ENCODE measurements around the gene PI4K2A.

Gene PI4K2A

DNA sequence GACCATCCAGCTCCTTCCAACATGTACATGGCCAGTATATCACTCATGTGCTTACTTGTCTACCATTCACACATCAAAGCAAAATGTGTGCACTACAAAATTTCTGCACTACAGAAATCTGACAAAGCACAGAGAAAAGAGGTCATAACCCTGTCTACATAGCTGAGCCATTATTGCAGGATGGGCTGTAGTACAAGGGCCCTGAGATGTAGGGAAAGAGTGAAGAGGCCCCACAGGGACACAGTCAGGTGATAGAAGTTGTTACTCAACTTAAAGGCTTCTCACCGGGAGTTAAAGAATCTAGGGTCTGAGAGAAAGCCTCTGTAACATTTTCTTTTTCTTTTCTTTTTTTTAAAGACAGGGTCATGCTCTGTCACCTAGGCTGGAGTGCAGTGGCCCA, 29.1 kb downstream of the PI4K2A start:
- H3K23ac ChIP-seq (ENCODE audit: low read depth, low read length, poor library complexity) = no peak overlapping the region
- H2BK120ac ChIP-seq (ENCODE audit: low read depth, low read length) = no peak overlapping the region
- H3K4ac ChIP-seq (ENCODE audit: low read length) = no peak overlapping the region
- no CpG with 5 or more reads among the region's 1 CpG for WGBS, 2 donors (ENCODE audit: extremely low coverage in 2 of 2, insufficient read length in 2 of 2, insufficient replicate concordance in 1 of 2)
- H2BK5ac ChIP-seq (ENCODE audit: low read length) = no peak overlapping the region
- no peaks in the 10 kb centered on the region for H3K79me1 ChIP-seq (ENCODE audit: low read depth, low read length)
- H3K9me3 ChIP-seq (replicated peaks in 1 of 2; ENCODE audit: control insufficient read depth in 2 of 2, insufficient read depth in 1 of 2, low read depth in 1 of 2, low read length in 2 of 2) = no peaks in the 10 kb centered on the region
- no peak overlapping the region for H2AFZ ChIP-seq (ENCODE audit: low read length)
- no peak for DNase-seq (ENCODE audit: low spot score)
- peaks cover 0 to 2% (median 0%) of the 10 kb centered on the region in 3 experiments for H3K27me3 ChIP-seq (ENCODE audit: control insufficient read depth in 3 of 3, insufficient read depth in 3 of 3, low read depth in 1 of 3, low read length in 3 of 3)
- H3K4me3 ChIP-seq (ENCODE audit: low read length in 2 of 2) = no peak overlapping the region
- H3K4me1 ChIP-seq (ENCODE audit: control insufficient read depth in 2 of 2, insufficient read depth in 1 of 2, low read depth in 1 of 2, low read length in 2 of 2) = no peaks in the 10 kb centered on the region
- H3K36me3 ChIP-seq (replicated peaks in 1 of 2; ENCODE audit: control insufficient read depth in 2 of 2, insufficient read depth in 2 of 2, low read length in 2 of 2) = peaks cover 30 to 85% of the 10 kb centered on the region in 2 donors
- no peak overlapping the region for H3K18ac ChIP-seq (ENCODE audit: low read length)
- H2BK15ac ChIP-seq (ENCODE audit: low read length) = no peak overlapping the region
- no peak overlapping the region for H3K4me2 ChIP-seq (ENCODE audit: insufficient read depth, low read length, poor library complexity, severe bottlenecking)
- no peak overlapping the region for H2AK5ac ChIP-seq (ENCODE audit: low read depth, low read length)
- H4K91ac ChIP-seq (ENCODE audit: low read depth, low read length, poor library complexity) = no peak overlapping the region
- no peak overlapping the region for H3K14ac ChIP-seq (ENCODE audit: low read length)
- H3K27ac ChIP-seq (replicated peaks; ENCODE audit: low read length) = no peak overlapping the region
- no peak overlapping the region for H3K9ac ChIP-seq (ENCODE audit: low read depth, low read length, poor library complexity)
- no peak overlapping the region for H2BK12ac ChIP-seq (ENCODE audit: low read length)
- no peak overlapping the region for H4K8ac ChIP-seq (ENCODE audit: low read depth, low read length)

DNA sequence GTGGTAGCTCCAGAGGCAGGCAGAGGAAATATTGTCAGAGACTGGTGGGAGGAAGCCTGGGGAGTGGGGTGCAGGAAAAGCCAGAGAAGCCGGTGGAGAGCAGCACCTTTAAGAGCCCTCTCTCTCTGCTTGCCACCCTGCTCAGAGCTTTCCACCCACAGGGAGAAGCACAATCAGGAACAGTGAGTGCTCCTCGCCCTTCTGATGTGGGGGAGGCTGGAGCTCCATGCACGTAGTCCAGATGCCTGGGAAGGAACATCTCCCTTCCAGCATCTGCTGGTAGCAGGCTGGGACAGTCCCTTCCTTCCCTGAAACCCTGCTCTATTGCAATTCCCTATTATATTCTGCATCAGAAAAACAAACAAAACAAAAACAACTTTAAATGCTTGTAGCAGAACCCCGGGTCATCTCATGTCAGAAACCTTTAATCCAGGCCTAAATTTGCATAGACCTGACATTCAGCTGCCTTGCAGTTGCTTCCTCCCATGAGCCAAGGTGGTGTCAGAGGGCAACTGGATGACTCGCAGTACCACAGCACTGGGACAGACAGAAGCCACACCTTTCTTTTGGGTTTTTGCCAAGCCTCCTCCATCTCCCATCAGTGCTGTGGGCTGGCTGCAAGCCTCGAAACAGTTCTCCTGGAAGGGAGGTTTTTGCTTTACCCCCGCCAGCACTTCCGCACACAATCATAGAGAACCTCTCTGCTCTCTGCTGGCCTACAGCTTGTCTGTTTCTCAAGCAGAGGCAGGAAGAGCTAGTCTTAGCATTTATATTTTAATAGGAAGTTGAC, 33.5 kb downstream of the PI4K2A start:
- Histone ChIP-seq H3K4ac (ENCODE audit: low read length) (no peak overlapping the region), H2BK12ac (ENCODE audit: low read length) (no peak overlapping the region), H3K27me3 (ENCODE audit: control insufficient read depth in 3 of 3, insufficient read depth in 3 of 3, low read depth in 1 of 3, low read length in 3 of 3) (no peaks in the 10 kb centered on the region), H3K79me1 (ENCODE audit: low read depth, low read length) (no peaks in the 10 kb centered on the region), H3K14ac (ENCODE audit: low read length) (no peak overlapping the region), H4K91ac (ENCODE audit: low read depth, low read length, poor library complexity) (no peak overlapping the region), H3K4me3 (ENCODE audit: low read length in 2 of 2) (no peak overlapping the region), H4K8ac (ENCODE audit: low read depth, low read length) (no peak overlapping the region), H2BK5ac (ENCODE audit: low read length) (no peak overlapping the region), H3K18ac (ENCODE audit: low read length) (no peak overlapping the region), H3K9ac (ENCODE audit: low read depth, low read length, poor library complexity) (no peak overlapping the region), H2AK5ac (ENCODE audit: low read depth, low read length) (no peak overlapping the region), H2BK120ac (ENCODE audit: low read depth, low read length) (no peak overlapping the region), H3K4me1 (ENCODE audit: control insufficient read depth in 2 of 2, insufficient read depth in 1 of 2, low read depth in 1 of 2, low read length in 2 of 2) (no peaks in the 10 kb centered on the region), H2AFZ (ENCODE audit: low read length) (no peak overlapping the region), H3K36me3 (replicated peaks in 1 of 2; ENCODE audit: control insufficient read depth in 2 of 2, insufficient read depth in 2 of 2, low read length in 2 of 2) (peaks cover 33 to 78% of the 10 kb centered on the region in 2 donors), H3K27ac (replicated peaks; ENCODE audit: low read length) (no peak overlapping the region), H2BK15ac (ENCODE audit: low read length) (no peak overlapping the region), H3K9me3 (replicated peaks in 1 of 2; ENCODE audit: control insufficient read depth in 2 of 2, insufficient read depth in 1 of 2, low read depth in 1 of 2, low read length in 2 of 2) (no peaks in the 10 kb centered on the region), H3K23ac (ENCODE audit: low read depth, low read length, poor library complexity) (no peak overlapping the region), H3K4me2 (ENCODE audit: insufficient read depth, low read length, poor library complexity, severe bottlenecking) (no peak overlapping the region)
- no peak for DNase-seq (ENCODE audit: low spot score)
- no CpG with 5 or more reads among the region's 8 CpGs for WGBS, 2 donors (ENCODE audit: extremely low coverage in 2 of 2, insufficient read length in 2 of 2, insufficient replicate concordance in 1 of 2)

DNA sequence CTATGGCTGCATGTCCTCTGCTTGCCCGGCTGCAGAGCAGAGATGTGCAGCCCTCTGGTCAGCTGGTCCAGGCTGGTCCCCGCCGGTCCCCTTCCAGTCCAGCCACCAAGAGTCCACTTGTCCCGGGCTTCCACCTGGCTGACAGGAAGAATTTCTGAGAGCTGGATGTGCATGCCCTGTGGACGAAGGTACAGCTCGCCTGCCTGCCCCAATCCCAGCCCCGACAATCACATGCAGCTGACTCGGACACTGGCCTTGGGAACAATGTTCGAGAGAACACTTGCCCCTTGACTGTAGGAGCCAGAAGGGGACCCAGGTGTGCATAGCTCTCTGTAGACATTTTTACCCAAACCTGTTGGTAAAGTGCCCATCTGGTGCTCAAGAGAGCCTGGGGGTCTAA, 34.8 kb downstream of the PI4K2A start:
- H3K4me3 ChIP-seq (ENCODE audit: low read length in 2 of 2) = no peak overlapping the region
- H2AFZ ChIP-seq (ENCODE audit: low read length) = no peak overlapping the region
- no CpG with 5 or more reads among the region's 9 CpGs for WGBS, 2 donors (ENCODE audit: extremely low coverage in 2 of 2, insufficient read length in 2 of 2, insufficient replicate concordance in 1 of 2)
- no peak overlapping the region for H2AK5ac ChIP-seq (ENCODE audit: low read depth, low read length)
- no peaks in the 10 kb centered on the region for H3K4me1 ChIP-seq (ENCODE audit: control insufficient read depth in 2 of 2, insufficient read depth in 1 of 2, low read depth in 1 of 2, low read length in 2 of 2)
- no peak overlapping the region for H2BK15ac ChIP-seq (ENCODE audit: low read length)
- no peak overlapping the region for H2BK120ac ChIP-seq (ENCODE audit: low read depth, low read length)
- H3K18ac ChIP-seq (ENCODE audit: low read length) = no peak overlapping the region
- H3K27me3 ChIP-seq (ENCODE audit: control insufficient read depth in 3 of 3, insufficient read depth in 3 of 3, low read depth in 1 of 3, low read length in 3 of 3) = no peaks in the 10 kb centered on the region
- no peak overlapping the region for H3K14ac ChIP-seq (ENCODE audit: low read length)
- no peak overlapping the region for H2BK5ac ChIP-seq (ENCODE audit: low read length)
- no peak overlapping the region for H4K8ac ChIP-seq (ENCODE audit: low read depth, low read length)
- no peaks in the 10 kb centered on the region for H3K9me3 ChIP-seq (replicated peaks in 1 of 2; ENCODE audit: control insufficient read depth in 2 of 2, insufficient read depth in 1 of 2, low read depth in 1 of 2, low read length in 2 of 2)
- H3K79me1 ChIP-seq (ENCODE audit: low read depth, low read length) = no peaks in the 10 kb centered on the region
- peak overlapping the region; percentile 78 for H3K23ac ChIP-seq (ENCODE audit: low read depth, low read length, poor library complexity)
- H4K91ac ChIP-seq (ENCODE audit: low read depth, low read length, poor library complexity) = no peak overlapping the region
- no peak overlapping the region for H3K9ac ChIP-seq (ENCODE audit: low read depth, low read length, poor library complexity)
- no peak overlapping the region for H3K4me2 ChIP-seq (ENCODE audit: insufficient read depth, low read length, poor library complexity, severe bottlenecking)
- peak overlapping the region; percentile 36 for H2BK12ac ChIP-seq (ENCODE audit: low read length)
- no peak overlapping the region for H3K4ac ChIP-seq (ENCODE audit: low read length)
- no peak overlapping the region for H3K27ac ChIP-seq (replicated peaks; ENCODE audit: low read length)
- DNase-seq (ENCODE audit: low spot score) = no peak
- H3K36me3 ChIP-seq (replicated peaks in 1 of 2; ENCODE audit: control insufficient read depth in 2 of 2, insufficient read depth in 2 of 2, low read length in 2 of 2) = peaks cover 28 to 65% of the 10 kb centered on the region in 2 donors

DNA sequence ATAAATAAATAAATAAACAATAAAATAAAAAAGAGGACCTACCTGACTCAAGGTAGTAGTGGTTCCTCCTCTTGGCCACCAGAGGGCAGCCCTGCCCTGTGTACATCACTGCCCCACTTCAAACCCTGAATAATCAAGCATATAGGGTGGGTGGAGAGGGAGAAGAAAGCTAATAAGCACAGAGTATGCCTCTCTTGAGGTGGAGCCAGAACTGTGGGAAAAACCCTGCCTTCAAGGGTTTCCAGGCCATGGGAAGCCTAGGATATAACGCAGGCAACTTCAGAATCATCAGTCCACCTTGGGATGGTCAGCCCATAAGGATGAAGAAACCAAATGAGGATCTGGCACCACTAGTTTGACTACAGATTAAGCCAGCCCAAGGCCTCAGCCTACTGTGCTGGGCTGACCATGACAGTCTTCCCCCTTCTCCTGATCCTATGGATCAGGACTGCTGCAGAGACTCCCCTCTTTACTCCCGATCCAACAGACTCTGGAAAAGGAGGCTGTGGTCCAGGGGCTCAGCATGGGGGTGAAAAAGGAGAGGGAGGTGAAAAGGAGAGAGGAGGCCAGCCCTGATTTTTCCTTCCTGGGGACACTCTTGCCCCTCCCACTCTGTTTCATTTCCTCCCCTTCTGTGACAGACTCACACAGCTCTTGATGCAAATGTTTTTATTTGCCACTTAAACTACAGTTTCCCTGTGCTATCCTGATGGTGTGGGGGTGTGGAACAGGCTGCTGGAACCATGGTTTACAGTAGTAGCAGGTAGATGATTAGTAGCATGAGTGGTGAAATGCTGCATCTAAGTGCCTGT, 36.5 kb downstream of the PI4K2A start:
- H3K4ac ChIP-seq (ENCODE audit: low read length) = no peak overlapping the region
- H4K8ac ChIP-seq (ENCODE audit: low read depth, low read length) = no peak overlapping the region
- H3K9me3 ChIP-seq (replicated peaks in 1 of 2; ENCODE audit: control insufficient read depth in 2 of 2, insufficient read depth in 1 of 2, low read depth in 1 of 2, low read length in 2 of 2) = no peaks in the 10 kb centered on the region
- no peak overlapping the region for H2AK5ac ChIP-seq (ENCODE audit: low read depth, low read length)
- no peaks in the 10 kb centered on the region for H3K4me1 ChIP-seq (ENCODE audit: control insufficient read depth in 2 of 2, insufficient read depth in 1 of 2, low read depth in 1 of 2, low read length in 2 of 2)
- no peak overlapping the region for H2BK120ac ChIP-seq (ENCODE audit: low read depth, low read length)
- H3K9ac ChIP-seq (ENCODE audit: low read depth, low read length, poor library complexity) = no peak overlapping the region
- no peak overlapping the region for H2BK12ac ChIP-seq (ENCODE audit: low read length)
- H4K91ac ChIP-seq (ENCODE audit: low read depth, low read length, poor library complexity) = no peak overlapping the region
- H3K4me2 ChIP-seq (ENCODE audit: insufficient read depth, low read length, poor library complexity, severe bottlenecking) = no peak overlapping the region
- H3K27ac ChIP-seq (replicated peaks; ENCODE audit: low read length) = no peak overlapping the region
- no peak overlapping the region for H2AFZ ChIP-seq (ENCODE audit: low read length)
- H2BK5ac ChIP-seq (ENCODE audit: low read length) = no peak overlapping the region
- H3K4me3 ChIP-seq (ENCODE audit: low read length in 2 of 2) = no peak overlapping the region
- DNase-seq (ENCODE audit: low spot score) = peak; percentile 32
- peaks cover 26 to 52% of the 10 kb centered on the region in 2 donors for H3K36me3 ChIP-seq (replicated peaks in 1 of 2; ENCODE audit: control insufficient read depth in 2 of 2, insufficient read depth in 2 of 2, low read length in 2 of 2)
- no peak overlapping the region for H2BK15ac ChIP-seq (ENCODE audit: low read length)
- H3K27me3 ChIP-seq (ENCODE audit: control insufficient read depth in 3 of 3, insufficient read depth in 3 of 3, low read depth in 1 of 3, low read length in 3 of 3) = no peaks in the 10 kb centered on the region
- H3K79me1 ChIP-seq (ENCODE audit: low read depth, low read length) = no peaks in the 10 kb centered on the region
- WGBS, 2 donors (ENCODE audit: extremely low coverage in 2 of 2, insufficient read length in 2 of 2, insufficient replicate concordance in 1 of 2) = no CpG with 5 or more reads among the region's 2 CpGs
- no peak overlapping the region for H3K23ac ChIP-seq (ENCODE audit: low read depth, low read length, poor library complexity)
- no peak overlapping the region for H3K18ac ChIP-seq (ENCODE audit: low read length)
- H3K14ac ChIP-seq (ENCODE audit: low read length) = no peak overlapping the region

Measured in neuronal stem cell (in vitro differentiated cells).